IPS-NIHi7 (cell line): ENCODE data around the gene OR13C8.

Experiments used
- DNase-seq: peaks from one replicate; pipeline ENCODE4 v3.0.0; 2012; ENCODE audit warnings: mixed read lengths; ENCODE audit errors: extremely low spot score

OR13C8 gene

GRCh38 chr9:104617418-104617817 is 48.5 kb downstream of the OR13C8 start:
- DNase-seq: no peak

GRCh38 chr9:104618104-104618503 is 49.1 kb downstream of the OR13C8 start, which contains the start of gene OR13C9:
Gene OR13C9 (minus strand): TSS chr9:104618204. CDS start chr9:104618204, 0 bp downstream.
- no peak for DNase-seq
